Measurements from ENCODE around the gene KIF1A.

KIF1A gene, protein sequence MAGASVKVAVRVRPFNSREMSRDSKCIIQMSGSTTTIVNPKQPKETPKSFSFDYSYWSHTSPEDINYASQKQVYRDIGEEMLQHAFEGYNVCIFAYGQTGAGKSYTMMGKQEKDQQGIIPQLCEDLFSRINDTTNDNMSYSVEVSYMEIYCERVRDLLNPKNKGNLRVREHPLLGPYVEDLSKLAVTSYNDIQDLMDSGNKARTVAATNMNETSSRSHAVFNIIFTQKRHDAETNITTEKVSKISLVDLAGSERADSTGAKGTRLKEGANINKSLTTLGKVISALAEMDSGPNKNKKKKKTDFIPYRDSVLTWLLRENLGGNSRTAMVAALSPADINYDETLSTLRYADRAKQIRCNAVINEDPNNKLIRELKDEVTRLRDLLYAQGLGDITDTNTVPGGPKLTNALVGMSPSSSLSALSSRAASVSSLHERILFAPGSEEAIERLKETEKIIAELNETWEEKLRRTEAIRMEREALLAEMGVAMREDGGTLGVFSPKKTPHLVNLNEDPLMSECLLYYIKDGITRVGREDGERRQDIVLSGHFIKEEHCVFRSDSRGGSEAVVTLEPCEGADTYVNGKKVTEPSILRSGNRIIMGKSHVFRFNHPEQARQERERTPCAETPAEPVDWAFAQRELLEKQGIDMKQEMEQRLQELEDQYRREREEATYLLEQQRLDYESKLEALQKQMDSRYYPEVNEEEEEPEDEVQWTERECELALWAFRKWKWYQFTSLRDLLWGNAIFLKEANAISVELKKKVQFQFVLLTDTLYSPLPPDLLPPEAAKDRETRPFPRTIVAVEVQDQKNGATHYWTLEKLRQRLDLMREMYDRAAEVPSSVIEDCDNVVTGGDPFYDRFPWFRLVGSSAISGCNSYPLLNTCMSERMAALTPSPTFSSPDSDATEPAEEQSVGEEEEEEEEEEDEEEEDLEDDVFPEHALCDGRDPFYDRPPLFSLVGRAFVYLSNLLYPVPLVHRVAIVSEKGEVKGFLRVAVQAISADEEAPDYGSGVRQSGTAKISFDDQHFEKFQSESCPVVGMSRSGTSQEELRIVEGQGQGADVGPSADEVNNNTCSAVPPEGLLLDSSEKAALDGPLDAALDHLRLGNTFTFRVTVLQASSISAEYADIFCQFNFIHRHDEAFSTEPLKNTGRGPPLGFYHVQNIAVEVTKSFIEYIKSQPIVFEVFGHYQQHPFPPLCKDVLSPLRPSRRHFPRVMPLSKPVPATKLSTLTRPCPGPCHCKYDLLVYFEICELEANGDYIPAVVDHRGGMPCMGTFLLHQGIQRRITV (N-terminal part only)

DNA sequence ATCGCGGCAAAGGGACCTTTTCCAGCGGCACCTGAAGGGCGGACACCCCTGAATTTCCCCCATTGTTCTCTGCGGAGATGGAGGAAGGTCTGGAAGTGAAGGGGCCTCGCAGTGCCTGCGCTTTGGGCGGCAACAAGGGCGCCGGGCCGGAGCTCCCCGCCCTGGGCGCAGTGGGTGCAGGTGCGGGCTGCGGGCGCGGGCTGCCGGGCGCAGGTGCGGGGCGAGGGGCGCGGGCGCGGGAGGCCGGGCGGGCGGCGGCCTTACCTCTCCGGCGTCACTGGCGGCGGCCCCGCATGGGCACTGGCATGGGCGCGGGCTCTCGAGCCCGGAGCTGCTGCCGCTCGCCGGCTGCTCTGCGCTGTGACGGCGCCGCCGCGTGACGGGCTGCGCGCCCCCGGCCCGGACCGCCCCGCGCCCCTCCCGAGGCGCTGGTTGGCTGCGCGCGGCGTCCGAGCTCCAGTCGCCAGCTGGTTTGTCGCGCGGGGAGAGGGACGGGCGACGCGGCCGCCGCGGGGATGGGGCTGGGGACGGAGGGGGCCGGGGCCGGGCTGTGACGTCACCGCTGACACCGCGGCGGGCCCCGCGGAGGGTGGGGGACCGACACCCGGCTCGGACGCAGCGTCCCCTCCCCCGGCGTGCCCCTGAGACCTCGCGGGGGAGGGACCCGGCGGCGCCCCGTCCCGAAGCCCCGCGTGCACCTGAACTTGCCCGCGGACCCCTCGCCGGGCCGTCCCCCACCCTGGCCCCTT, at the start of gene KIF1A:
Gene KIF1A, minus strand, starts transcription at position 362 of the 749 bp plus-strand sequence. CDS start 22,467 bp downstream, outside the sequence.
- DNase-seq, result peak; percentile 75

DNA sequence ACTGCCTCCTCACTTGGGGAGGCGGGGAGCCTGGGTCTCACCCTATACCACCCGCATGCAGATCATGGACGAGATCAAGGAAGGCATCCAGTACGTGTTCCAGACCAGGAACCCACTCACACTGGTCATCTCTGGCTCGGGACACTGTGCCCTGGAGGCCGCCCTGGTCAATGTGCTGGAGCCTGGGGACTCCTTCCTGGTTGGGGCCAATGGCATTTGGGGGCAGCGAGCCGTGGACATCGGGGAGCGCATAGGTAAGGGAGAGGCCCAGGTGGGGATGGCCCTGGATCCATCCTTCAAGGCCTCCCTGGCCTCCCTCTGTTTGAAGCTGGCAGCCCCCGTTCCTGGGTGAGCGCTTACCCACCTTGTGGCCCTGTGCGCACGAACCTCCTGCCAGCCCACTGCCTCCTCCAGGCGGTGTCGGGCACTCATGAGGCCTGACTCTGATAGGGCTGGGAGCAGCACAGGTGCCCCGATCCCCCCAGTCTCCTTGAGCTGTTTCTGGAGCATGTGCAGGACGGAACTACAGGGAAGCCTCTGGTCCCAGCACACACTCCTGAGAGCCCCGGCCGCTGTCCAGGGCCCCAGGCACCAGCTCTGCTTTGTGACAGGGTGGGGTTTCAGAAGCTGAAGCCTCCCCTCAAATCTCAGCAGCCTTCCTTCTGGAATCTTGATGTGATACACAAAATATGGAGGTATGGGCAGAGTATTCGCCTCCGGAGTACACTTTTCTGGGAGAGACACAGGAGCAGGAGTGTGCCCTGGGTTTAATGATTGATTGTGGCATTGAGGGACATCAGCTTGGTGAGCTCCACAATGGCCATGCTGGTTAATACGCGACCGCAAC, 49.3 kb upstream of the KIF1A start:
- no peak for DNase-seq

DNA sequence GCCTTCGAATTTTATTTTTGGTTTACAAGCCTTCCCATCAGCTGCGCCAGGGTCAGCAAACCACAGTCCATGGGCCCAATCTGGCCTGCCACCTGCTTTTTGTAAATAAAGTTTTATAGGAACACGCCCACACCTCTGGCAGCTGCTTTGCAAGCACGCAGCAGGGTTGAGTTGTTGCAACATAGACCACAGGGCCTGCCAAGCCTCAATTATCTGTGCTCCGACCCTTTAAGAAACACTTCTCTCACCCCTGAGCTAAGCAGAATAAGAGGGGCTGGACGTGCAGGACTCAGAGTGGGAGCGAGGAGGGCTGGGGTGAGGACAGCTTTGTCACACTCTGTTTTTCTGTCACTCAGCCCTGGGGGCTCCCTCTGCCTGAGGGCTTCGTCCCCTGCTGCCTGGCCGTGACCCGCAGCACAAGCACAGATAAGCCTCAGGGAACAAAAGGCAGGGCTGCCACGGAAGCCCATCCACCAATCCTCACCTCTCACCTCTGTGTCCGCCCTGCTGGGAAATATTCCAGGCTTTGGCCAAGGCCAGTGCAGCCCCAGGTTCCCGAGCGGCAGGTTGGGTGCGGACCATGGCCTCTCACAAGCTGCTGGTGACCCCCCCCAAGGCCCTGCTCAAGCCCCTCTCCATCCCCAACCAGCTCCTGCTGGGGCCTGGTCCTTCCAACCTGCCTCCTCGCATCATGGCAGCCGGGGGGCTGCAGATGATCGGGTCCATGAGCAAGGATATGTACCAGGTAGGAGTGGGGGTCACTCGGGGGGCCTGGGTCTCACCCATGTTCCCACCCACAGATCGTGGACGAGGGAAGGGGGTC, 48.5 kb upstream of the KIF1A start, which contains the start of gene AGXT:
Gene AGXT, plus strand, starts transcription at position 539 of the 823 bp plus-strand sequence. Its CDS starts 42 bp downstream, at position 581.
- DNase-seq, result peak; percentile 41

DNA sequence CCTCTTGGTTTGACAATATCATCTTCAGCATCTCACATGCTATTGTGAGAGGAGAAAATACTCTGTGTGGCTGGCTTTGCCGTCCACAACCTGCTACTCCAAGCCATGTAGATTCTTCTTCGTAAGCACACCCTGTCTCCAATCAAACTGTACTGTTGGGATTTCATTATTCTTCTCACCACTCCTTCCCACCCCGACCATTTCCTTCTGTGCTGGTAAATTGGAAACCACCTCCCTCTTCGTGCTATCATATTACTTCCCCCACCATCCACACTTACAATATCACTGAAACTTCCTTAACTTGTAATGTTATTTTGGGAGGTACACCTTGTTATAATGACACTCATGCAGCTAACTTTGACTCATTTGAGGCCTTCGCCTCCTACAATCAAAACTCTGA, 45.4 kb upstream of the KIF1A start:
- DNase-seq, result no peak

DNA sequence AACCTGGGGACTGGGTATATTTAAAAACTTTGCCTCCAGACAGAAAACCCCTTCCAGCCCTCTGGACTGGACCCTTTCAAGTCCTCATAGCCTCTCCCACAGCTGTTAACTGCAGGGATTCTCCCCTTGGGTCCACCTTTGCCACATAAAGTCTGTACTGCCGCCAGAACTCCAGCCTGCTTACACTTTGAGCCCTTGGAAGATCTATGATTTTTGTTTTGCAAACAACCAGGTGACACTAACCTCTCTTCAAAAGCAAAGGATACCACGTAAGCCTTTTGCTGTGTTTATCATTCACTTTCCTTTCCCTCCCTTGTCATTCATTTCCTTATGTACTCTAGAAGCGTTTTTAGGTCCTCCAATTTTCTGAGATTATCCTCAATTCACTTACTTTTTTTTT, 44.5 kb upstream of the KIF1A start:
- no peak for DNase-seq

DNA sequence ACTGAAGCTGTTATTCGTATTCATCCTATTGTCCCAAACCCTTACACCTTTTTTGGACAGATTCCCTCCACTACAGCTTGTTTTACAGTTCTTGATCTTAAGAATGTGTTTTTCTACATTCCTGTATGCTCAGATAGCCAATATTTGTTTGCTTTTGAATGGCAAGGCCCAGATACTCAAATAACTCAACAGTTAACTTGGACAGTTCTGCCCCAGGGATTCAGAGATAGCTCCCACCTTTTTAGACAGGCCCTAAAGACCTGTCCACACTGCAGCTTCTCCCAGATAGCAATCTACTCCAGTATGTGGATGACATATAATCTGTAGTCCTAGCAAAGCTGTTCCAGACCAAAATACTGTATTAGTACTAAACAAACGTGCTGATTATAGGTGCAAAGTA, 41.5 kb upstream of the KIF1A start:
- no peak for DNase-seq

DNA sequence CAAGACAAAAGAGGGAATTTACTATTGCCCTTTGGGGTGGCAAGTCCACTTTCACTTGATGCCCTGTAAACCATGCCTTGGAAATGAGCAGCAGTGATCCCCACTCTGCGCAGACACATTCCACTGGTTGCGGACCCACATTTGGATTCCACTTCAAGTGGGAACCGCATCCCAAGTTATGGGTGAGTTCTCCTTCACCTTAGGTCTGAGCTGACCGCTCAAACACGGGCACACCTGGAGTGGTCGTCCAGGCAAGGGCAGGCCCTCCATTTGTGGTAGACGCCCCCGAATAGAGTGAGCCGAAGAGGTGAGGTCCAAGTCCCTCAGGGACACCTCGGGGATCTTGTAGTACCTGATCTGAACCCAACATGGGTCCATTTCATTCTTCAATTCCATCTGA, 38.9 kb upstream of the KIF1A start:
- DNase-seq, result no peak

DNA sequence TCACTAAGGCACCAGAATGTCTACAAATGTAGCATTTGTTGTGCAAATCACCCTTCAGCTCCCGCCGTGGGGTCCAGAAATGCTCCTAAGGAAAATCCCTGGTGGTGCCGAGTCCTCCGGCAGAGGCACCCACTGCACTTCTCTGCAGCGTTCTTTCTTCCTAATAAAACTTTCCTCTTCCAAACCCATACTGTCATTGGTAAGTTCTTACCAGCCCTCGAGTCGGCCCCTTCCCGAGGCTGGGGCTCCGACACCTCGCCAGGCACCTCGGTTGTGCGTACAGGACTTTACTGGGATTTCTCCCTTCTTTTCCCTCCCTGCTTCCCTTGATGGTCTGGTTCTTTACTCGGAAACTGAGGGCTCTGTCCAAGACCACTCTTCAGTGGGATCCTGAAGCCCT, 38.3 kb upstream of the KIF1A start:
- no peak for DNase-seq

DNA sequence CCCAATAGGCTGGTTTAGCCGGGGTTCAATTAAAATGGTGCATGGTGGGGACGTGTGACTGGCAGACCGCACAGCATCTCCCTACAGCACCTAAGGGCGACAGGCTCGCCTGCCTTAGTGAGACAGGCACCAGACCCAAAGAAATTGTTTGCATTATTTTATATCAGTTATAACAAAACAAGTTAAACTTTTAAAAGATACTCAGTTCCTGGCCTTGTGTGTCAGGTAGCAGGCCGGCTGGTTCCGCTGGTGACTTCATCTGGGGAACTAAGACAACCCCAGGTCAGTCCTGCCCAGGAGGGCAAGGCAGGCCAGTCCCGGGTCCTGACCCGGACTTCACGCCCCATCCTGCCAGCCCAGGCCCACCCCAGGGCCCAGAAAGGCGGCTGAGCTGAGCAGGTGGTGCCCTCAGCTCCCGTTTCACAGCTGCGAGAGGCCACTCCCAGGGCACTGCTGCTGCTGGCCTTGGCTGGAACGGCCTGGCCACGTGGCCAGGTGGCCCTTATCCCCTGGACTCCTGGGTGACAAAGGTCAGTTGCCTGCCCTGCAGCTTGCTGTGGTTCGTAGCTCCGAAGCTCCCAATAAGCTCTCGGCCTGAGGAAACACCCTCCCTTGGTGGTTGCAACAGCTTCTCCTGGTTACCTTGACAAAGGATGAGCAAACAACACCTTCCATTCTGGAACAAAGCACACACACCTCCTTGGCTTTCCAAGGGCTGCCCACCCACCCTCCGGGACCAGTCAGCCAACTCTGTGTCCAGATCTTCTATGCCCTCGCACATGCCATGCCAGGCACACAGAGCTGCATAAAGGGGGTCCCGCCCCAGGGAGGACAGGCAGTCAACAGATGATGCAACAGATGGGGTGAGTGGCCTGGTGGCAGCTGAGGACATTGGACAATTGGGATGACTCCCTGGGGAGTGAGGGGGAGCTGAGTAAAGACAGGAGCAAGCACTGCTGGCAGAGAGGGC, 37.3 kb upstream of the KIF1A start:
- no peak for DNase-seq

DNA sequence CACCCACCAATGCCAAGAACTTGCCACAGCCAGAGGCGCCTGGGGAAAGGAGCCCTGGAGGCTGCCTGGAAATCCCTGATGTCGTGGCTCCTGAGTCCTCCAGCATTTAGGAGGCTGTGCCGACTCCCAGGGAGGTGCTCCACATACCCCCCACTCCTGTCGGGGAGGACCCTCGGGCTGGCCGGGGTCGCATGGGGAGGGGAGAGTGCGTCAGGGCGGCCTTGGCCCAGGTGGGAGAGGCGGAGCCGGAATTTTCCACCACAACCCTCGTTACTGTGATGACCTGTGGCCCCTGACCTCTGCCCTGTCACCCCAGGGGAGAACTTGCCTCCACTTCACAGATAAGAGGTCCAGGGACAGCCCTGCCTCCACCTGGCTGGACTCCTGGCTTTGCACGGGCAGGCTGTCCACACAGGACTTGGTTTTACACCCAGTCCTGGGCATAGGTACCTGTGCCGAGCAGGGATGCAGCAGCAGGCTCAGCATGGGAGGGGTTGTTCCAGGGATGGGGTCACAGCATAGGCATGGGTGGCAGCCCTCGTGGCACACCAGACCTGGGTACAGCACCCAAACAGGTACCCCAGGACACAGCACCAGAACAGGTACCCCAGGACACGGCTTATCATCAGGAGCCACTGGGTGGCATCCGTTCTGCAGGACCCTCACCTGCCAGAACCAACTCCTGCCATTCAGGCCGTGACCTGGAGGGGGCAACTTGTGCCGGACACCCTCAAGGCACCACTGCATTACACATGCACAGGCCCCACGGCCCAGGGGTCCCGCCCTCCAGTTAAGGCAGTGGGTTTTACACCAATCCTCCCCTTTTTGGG, 36.3 kb upstream of the KIF1A start:
- no peak for DNase-seq

DNA sequence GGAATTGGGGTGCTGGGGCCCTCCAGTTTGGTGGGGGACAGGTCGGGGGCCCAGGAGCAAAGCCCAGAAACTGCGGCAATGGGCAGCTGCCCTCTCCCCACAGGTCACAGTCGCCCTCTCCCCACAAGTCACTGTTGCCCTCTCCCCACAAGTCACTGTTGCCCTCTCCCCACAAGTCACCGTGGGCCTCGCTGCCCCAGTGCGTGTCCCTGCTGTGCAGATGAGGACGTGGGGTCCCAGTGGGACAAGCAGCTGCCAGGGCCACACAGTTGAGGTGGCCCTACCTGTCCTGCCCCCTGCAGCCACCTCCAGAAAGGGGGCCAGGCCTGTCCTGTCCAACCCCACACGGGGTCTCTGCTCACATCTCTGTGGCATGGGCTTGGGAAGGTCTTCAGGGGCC, 35.7 kb upstream of the KIF1A start:
- no peak for DNase-seq

DNA sequence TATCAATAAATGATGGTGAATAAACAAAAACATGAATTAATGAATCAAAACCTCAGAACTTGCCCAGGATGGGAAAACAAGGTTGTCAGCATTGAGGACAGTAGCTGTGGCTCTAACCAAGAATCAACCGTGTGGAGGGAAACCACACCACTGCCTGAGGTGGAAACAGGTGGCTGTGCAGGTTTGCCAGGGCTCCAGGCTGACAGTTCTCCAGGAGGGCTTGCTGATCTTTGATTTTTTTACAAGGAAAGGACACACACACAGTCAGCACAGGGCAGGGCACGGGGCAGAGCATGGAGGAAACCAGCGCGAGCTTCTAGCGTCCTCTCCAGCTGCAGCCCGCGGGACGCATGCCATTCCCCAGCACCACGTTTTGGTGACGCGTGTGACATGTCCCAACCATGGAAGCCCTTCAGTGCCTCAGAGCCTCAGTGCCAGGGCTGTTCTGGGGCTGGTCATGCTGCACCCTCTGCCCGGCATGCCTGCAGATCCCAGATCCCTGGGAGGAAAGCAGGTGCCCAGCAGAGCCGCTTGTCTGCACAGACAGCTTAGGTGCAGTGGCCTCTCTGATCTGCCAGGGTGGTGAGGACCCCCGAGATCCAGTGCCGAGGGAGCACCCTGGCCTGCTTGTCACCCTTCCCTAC, 32.8 kb upstream of the KIF1A start:
- no peak for DNase-seq

DNA sequence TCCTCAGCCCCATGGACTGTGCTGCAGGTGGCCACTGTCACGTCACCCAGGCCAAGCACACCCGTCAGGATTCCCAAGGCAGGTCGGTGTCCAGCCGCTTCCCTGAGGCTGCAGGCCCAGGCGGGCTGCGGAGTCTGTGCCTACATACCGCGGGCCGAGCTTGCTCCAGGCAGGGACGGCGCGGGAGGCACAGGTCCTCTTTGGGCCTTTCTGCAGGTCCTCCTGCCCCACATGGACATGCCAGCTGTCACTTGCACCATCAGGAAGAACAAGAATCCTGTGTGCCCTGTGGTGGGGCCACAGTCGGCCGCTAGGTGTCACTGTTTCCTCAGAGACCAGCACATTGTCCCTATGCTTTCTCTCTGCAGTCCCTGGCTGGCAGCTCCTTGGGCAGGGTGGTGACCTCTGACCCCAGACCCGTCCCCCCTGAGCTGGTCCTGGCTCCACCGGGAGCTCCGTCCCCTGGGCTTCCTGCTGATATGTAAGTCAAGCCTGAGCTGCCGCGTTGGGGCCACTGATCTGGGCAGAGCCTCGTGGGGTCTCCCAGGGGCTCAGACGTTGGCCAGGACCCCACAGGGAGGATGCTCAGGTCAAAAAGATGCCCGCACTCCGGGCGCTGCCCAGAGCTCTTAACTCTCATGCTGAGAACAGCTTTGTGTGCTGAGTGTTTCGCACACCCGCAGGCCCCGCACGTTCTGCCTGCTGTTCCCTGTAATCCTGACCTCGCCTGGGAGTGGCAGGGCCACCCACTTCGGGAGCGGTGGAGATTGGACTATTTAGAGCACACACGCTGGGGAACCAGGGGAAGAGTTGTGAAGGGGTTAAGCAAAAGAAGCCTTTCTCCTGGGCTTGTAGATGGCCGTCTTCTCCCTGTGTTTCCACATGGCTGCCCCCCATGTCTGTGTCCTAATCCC, 31.3 kb upstream of the KIF1A start:
- no peak for DNase-seq

DNA sequence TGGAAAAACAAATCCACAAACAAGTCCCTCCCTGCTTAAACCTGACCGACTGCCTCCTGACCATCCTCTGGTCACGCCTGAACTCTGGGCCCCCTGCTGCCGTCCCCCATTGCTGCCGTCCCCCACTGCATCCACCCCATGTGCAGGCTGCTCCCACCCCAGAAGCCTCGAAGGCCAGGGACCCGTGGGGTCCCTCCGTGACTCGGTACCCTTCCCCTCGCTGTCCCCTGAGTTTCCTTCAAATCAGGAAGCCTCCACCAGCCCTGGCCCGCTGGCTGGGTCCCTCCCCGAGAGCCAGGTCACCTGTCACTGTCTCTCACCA, 30.7 kb upstream of the KIF1A start:
- DNase-seq, result no peak

DNA sequence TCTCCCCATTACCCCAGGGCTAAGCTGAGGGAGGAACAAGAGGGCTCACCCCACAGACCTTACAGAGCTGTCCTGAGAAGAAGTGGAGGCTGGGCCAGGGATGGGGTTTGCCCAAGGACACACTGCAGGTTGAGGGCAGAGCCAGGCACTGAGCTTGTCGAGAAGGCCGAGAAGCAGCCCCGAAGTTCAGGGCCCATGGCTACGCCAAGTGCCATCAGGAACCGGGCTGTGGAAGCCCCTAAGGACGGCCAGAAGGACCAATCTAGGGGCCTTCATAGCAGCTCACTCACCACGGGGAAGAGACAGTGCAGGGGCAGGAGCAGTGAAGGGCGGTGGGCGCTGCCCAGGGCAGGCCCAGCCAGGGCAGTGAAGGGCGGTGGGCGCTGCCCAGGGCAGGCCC, 30.0 kb upstream of the KIF1A start:
- DNase-seq, result no peak

DNA sequence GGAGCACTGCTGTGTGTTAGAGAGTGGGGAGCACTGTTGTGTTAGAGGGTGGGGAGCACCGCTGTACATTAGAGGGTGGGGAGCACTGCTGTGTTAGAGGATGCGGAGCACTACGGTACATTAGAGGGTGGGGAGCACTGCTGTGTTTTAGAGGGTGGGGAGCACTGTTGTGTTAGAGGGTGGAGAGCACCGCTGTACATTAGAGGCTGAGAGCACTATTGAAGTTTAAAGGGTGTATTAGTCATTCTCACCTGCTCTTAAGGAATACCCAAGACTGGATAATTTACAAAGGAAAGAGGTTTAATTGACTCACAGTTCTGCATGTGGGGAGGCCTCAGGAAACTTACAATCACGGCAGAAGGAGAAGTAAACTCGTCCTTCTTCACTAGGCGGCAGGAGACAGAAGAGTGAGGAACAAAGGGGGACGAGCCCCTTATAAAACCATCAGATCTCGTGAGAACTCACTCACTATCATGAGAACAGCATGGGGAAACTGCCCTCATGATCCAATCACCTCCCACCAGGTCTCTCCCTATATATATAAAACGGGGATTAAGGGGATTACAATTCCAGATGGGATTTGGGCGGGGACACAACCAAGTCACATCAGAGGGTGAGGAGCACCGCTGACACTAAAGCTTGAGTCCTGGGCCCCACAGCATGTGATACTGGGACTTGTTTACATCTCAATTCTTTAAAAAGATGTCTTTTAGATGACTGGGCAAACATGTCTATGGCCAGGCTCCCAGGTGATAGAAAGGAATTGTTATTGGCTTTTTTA, 29.1 kb upstream of the KIF1A start:
- no peak for DNase-seq

All from NCI-H2081 treated with DMSO at 0.1 percent for 48 hours (cell line).